GM19397 (cell line): Measurements from ENCODE around the gene MDM4.

Experiments used
- ATAC-seq: cut with Tn5 transposase; IDR thresholded peaks from one replicate; pipeline ENCODE4 v1.9.1; 2021; ENCODE audit warnings: mild to moderate bottlenecking, moderate library complexity; ENCODE audit not compliant: unreplicated experiment

The MDM4 gene

GRCh38 chr1:204491655-204492054, 24.6 kb upstream of the MDM4 start:
- ATAC-seq, result no peak

GRCh38 chr1:204493145-204493983, 22.8 kb upstream of the MDM4 start:
- ATAC-seq, result no peak

- ATAC-seq, result peak; percentile 25
Measured at GRCh38 chr1:204493984-204494280, 22.3 kb upstream of the MDM4 start.

- peak; percentile 79 for ATAC-seq
Measured at GRCh38 chr1:204494281-204495077, 21.7 kb upstream of the MDM4 start, which contains the start of gene PIK3C2B. Gene PIK3C2B (minus strand): TSS chr1:204494805. CDS start chr1:204469802, 25,003 bp downstream.

- peak; percentile 11 for ATAC-seq
Measured at GRCh38 chr1:204495078-204495753, 21.0 kb upstream of the MDM4 start.

- ATAC-seq, result no peak
Measured at GRCh38 chr1:204495777-204496176, 20.4 kb upstream of the MDM4 start.

GRCh38 chr1:204498981-204499380, 17.2 kb upstream of the MDM4 start:
- ATAC-seq, result no peak

- no peak for ATAC-seq
Measured at GRCh38 chr1:204499511-204500468, 16.4 kb upstream of the MDM4 start.

- no peak for ATAC-seq
Measured at GRCh38 chr1:204502241-204502640, 14.0 kb upstream of the MDM4 start.

- no peak for ATAC-seq
Measured at GRCh38 chr1:204503122-204503912, 12.9 kb upstream of the MDM4 start.

- no peak for ATAC-seq
Measured at GRCh38 chr1:204503913-204504519, 12.2 kb upstream of the MDM4 start.

- ATAC-seq, result no peak
Measured at GRCh38 chr1:204505674-204506200, 10.5 kb upstream of the MDM4 start.

- peak; percentile 56 for ATAC-seq
Measured at GRCh38 chr1:204506201-204506968, 9.8 kb upstream of the MDM4 start.

- ATAC-seq, result peak; percentile 62
Measured at GRCh38 chr1:204506969-204507316, 9.3 kb upstream of the MDM4 start.

- peak; percentile 4 for ATAC-seq
Measured at GRCh38 chr1:204507317-204508105, 8.7 kb upstream of the MDM4 start.

- ATAC-seq, result no peak
Measured at GRCh38 chr1:204509186-204509635, 7.0 kb upstream of the MDM4 start.

- no peak for ATAC-seq
Measured at GRCh38 chr1:204511366-204511765, 4.8 kb upstream of the MDM4 start.
